IPS DF 4.7 (cell line): ENCODE data around the gene BCAS3.
"Not testable (repeated sequence)": the region's sequence is repeated elsewhere in the genome, so short reads cannot be mapped to it uniquely, and the experiment has no call there.

Source experiments
- DNase-seq: peaks from one replicate; pipeline ENCODE4 v3.0.0-alpha.2; 2013; ENCODE audit warnings: low spot score; ENCODE audit errors: extremely low read depth

BCAS3 gene

DNA sequence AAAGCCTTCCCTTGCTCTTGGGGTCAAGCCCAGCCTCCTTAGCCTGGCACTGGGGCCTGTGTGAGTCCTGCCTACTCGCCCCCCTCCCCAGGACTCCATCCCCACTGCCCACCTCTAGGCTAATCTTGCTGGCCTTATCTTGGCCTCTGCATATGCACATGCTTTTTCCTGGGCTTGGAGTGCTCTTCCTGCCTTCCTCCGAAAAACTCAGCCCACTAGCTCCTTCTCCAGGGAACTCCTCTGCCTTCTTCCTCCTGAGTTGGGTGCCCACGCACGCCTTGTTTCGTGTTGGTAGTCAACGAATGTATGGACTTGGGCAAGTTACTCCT lies 738.5 kb downstream of the BCAS3 start:
- DNase-seq: no peak

DNA sequence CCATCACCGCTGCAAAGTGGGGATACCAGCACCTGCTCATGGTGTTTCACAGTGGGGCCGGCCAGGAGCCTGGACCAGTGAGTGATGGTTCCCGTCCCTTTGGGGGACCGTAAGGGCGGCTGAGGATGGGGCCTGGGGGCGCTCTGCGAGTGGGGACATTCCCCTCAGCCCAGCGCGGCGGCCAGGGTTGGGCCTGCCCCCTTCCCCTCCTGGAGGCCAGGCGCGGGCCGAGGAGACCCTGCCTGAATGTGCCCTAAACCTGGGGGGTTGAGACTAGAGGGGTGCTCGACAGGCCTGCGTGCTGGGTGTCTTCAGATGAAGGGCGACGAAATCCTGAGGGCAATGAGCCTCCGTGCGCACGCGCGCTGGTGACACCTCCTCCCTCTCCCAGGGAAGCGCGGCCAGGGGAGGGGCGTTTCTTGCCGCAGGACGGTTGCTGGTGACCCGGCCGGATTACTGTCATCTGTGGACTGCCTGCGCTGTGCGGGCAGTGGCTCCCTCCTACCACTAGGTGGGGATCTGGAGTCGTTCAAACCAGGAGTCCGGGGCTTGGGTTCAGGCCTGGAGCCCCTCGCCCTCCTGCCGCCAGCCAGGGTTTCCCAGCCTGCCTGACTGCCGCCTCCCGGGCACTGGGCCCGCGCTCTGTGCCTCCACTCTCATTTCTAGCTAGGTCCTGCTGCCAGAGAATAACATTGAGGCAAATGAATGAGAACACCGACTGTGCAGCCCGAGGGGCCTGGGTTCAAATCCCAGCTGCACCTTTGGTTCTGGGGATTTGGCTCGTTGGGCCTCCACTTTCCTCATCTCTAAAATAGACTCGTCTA lies 739.1 kb downstream of the BCAS3 start:
- peak; percentile 82 for DNase-seq

- no peak for DNase-seq
Measured at GRCh38 chr17:61418449-61418848, 740.8 kb downstream of the BCAS3 start.

GRCh38 chr17:61419496-61420046 lies 741.9 kb downstream of the BCAS3 start:
- no peak for DNase-seq

- DNase-seq: no peak
Measured at GRCh38 chr17:61420052-61420451, 742.4 kb downstream of the BCAS3 start.

DNA sequence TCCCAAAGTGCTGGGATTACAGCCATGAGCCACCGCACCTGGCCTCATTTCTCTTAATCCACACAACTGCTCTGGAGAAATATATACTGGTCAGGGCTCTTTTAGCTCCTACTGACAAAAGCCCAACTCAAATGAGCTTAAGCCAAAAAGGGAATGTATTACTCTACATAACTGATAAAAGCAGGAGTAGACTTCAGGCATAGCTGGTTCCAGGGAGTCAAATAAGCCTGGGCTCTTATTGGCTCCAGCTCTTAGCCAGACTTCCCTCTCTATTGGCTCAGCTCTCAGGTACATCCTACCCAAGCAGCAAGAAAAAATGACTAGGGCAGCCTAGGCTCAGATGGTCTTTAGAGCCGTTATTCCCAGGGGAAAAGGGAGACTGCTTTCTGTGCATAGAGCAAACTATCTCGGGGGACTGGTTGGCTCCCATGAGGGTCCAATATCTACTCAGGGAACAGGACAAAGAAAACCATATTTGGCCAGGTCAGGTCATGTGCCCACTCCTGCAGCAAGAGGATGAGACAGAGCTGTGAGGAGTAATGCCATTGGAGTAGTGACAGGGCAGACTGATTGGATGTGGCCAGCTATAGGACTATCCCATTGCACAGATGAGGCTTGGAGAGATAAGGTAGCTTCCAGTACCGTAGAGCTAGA lies 743.2 kb downstream of the BCAS3 start:
- no peak for DNase-seq

- no peak for DNase-seq
Measured at GRCh38 chr17:61421460-61421859, 743.8 kb downstream of the BCAS3 start.

DNA sequence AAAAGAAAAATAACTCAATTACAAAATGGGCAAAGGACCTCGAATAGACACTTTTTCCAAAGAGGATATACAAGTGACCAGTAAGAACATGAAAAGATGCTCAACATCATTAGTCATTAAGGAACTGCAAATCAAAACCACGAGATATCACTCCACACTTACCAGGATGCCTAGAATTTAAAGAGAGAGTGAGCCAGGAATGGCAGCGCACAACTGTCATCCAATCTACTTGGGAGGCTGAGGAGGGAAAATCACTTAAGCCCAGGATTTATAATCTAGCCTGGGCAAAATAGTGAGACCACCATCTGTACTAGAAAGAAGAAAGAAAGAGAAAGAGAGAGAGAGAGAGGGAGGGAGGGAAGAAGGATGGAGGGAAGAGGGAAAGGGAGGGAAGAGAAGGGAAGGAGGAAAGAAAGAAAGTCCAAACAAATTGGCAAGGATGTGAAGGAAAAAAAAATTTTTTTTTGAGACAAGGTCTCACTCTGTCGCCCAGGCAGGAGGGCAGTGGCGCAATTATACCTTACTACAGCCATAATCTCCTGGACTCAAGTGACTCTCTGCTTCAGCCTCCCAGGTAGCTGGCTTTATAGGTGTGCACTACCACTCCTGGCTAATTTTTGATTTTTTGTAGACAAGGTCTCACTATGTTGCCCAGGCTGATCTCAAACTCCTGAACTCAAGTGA lies 744.6 kb downstream of the BCAS3 start:
- DNase-seq: no peak

- no peak for DNase-seq
Measured at GRCh38 chr17:61422869-61423268, 745.2 kb downstream of the BCAS3 start.

GRCh38 chr17:61423967-61424649 lies 746.5 kb downstream of the BCAS3 start:
- no peak for DNase-seq

GRCh38 chr17:61425682-61426481 lies 748.2 kb downstream of the BCAS3 start:
- no peak for DNase-seq

DNA sequence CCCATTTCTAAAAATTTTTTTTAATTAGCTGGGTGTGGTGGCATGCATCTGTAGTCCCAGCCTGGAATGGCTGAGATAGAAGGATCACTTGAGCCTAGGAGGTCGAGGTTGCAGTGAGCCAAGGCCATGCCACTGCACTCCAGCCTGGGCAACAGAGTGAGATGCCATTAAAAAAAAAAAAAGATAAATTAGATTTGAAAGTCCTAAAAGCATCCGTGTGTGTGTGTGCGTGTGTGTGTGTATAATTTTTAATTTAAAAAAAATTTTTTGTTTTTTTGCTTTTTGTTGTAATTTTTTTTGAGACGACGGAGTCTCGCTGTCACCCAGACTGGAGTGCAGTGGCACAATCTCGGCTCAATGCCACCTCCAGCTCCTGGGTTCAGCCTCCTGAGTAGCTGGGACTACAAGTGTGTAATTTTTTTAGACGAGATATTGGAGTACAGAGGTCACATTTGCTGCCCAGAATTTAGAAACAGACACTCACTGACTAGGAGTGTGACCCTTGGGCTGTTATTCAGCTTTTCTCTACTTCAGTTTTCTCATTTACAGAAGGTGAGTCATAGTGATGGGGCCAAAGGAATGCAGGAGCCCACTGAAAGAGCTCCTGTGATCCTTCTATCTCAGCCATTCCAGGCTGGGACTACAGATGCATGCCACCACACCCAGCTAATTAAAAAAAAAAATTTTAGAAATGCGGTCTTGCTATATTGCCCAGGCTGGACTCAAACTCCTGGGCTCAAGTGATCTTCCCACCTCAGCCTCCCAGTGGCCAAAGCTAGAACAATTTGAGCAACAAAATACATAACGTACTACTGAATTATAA lies 749.0 kb downstream of the BCAS3 start:
- DNase-seq: no peak

DNA sequence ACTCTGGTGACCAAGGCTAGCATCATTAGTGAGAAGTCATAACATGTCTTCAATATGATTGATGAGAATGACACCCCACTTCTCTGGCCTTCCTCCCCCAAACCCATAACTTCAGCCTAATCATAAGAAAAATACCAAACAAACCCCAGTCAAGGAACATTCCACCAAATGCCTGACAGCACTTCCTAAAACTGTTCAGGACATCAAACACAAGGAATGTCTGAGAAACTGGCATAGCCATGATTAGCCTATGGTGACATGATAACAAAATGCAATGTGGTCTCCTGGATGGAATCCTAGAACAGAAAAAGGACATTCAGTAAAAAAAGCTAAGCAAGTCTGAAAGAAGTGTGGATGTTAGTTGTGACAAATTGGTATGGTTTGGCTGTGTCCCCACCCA lies 749.9 kb downstream of the BCAS3 start:
- no peak for DNase-seq

- DNase-seq: no peak
Measured at GRCh38 chr17:61429274-61429673, 751.6 kb downstream of the BCAS3 start.

- not testable (repeated sequence) for DNase-seq
Measured at GRCh38 chr17:61429831-61430230, 752.2 kb downstream of the BCAS3 start.

- DNase-seq: no peak
Measured at GRCh38 chr17:61431594-61432311, 754.1 kb downstream of the BCAS3 start.

DNA sequence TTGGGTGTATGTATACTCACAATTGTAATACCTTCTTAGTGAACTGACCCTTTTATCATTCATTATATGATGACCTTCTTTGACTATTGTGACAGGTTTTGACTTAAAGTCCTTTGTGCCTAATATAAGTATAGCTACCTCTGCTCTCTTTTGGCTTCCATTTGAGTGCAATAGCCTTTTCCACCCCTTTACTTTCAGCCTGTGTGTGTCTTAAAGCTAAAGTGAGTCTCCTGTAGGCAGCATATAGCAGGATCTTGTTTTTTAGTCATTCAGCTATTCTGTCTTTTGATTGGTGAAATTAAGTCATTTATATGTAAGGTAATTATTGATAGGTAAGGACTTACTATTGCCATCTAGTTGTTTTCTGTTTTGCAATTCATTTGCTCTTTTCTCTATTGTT lies 758.6 kb downstream of the BCAS3 start:
- DNase-seq: no peak

- no peak for DNase-seq
Measured at GRCh38 chr17:61436995-61437704, 759.5 kb downstream of the BCAS3 start.

GRCh38 chr17:61440697-61441096 lies 763.0 kb downstream of the BCAS3 start:
- DNase-seq: no peak
